Prostate gland (tissue), 2 donors: ENCODE measurements around the gene POU2AF3.
"Not testable (repeated sequence)": the region's sequence is repeated elsewhere in the genome, so short reads cannot be mapped to it uniquely, and the experiment has no call there.

Experiments used
- POLR2A ChIP-seq: fragments of 450-650 bp; IDR thresholded peaks from one replicate; pipeline ENCODE4 v1.6.1; 2016; ENCODE audit warnings: antibody characterized with exemption, mild to moderate bottlenecking
- TF ChIP-seq, protein P1 (sequence below), 4 experiments: fragments of 200-600 bp in 2 of 4; fragments of 450-650 bp in 2 of 4; sonication (generic) in 2 of 4; IDR thresholded peaks; 1 replicate in 3 of 4; 2 replicates in 1 of 4; pipeline ENCODE4 v1.5.1; 2016 to 2019; ENCODE audit warnings: antibody characterized with exemption in 4 of 4, mild to moderate bottlenecking in 2 of 4, moderate library complexity in 2 of 4

GRCh38 chr11:111292408-111292807 is 5.9 kb upstream of the POU2AF3 start:
- TF ChIP-seq, protein P1, sequence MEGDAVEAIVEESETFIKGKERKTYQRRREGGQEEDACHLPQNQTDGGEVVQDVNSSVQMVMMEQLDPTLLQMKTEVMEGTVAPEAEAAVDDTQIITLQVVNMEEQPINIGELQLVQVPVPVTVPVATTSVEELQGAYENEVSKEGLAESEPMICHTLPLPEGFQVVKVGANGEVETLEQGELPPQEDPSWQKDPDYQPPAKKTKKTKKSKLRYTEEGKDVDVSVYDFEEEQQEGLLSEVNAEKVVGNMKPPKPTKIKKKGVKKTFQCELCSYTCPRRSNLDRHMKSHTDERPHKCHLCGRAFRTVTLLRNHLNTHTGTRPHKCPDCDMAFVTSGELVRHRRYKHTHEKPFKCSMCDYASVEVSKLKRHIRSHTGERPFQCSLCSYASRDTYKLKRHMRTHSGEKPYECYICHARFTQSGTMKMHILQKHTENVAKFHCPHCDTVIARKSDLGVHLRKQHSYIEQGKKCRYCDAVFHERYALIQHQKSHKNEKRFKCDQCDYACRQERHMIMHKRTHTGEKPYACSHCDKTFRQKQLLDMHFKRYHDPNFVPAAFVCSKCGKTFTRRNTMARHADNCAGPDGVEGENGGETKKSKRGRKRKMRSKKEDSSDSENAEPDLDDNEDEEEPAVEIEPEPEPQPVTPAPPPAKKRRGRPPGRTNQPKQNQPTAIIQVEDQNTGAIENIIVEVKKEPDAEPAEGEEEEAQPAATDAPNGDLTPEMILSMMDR (IDR thresholded peaks at IDR 0.05): not testable (repeated sequence)
- TF ChIP-seq POLR2A: not testable (repeated sequence)
